Measurements from ENCODE around the gene KCTD16.

Gene KCTD16

GRCh38 chr5:144310621-144311020, 139.9 kb downstream of the KCTD16 start:
- Histone ChIP-seq H3K27ac (no peak overlapping the region), H3K4me3 (ENCODE audit: low read depth, low read length) (no peak overlapping the region), H3K9me3 (ENCODE audit: severe bottlenecking) (no peaks in the 10 kb centered on the region), H3K36me3 (no peaks in the 10 kb centered on the region), H3K27me3 (ENCODE audit: insufficient read depth, low read depth, severe bottlenecking) (no peaks in the 10 kb centered on the region)
- no peak for TF ChIP-seq CTCF (IDR thresholded peaks at IDR 0.05; ENCODE audit: low read depth, low read length)
- no peak for DNase-seq

- Histone ChIP-seq H3K4me3 (ENCODE audit: low read depth, low read length) (no peak overlapping the region), H3K9me3 (ENCODE audit: severe bottlenecking) (no peaks in the 10 kb centered on the region), H3K27me3 (ENCODE audit: insufficient read depth, low read depth, severe bottlenecking) (no peaks in the 10 kb centered on the region), H3K36me3 (no peaks in the 10 kb centered on the region), H3K27ac (no peak overlapping the region)
- DNase-seq, result no peak
- TF ChIP-seq CTCF (IDR thresholded peaks at IDR 0.05; ENCODE audit: low read depth, low read length), result no peak
These were observed 142.6 kb downstream of the KCTD16 start for GRCh38 chr5:144313147-144313726.

- no peak for TF ChIP-seq CTCF (IDR thresholded peaks at IDR 0.05; ENCODE audit: low read depth, low read length)
- H3K4me3 ChIP-seq (ENCODE audit: low read depth, low read length), result no peak overlapping the region
- no peaks in the 10 kb centered on the region for H3K36me3 ChIP-seq
- H3K9me3 ChIP-seq (ENCODE audit: severe bottlenecking), result no peaks in the 10 kb centered on the region
- no peaks in the 10 kb centered on the region for H3K27me3 ChIP-seq (ENCODE audit: insufficient read depth, low read depth, severe bottlenecking)
- DNase-seq, result no peak
- H3K27ac ChIP-seq, result no peak overlapping the region
These were observed 144.4 kb downstream of the KCTD16 start for GRCh38 chr5:144315026-144315425.

- H3K9me3 ChIP-seq (ENCODE audit: severe bottlenecking), result no peaks in the 10 kb centered on the region
- no peak for DNase-seq
- H3K4me3 ChIP-seq (ENCODE audit: low read depth, low read length), result no peak overlapping the region
- H3K27me3 ChIP-seq (ENCODE audit: insufficient read depth, low read depth, severe bottlenecking), result no peaks in the 10 kb centered on the region
- no peaks in the 10 kb centered on the region for H3K36me3 ChIP-seq
- TF ChIP-seq CTCF (IDR thresholded peaks at IDR 0.05; ENCODE audit: low read depth, low read length), result no peak
- no peak overlapping the region for H3K27ac ChIP-seq
These were observed 145.4 kb downstream of the KCTD16 start for GRCh38 chr5:144315994-144316634.

GRCh38 chr5:144318011-144318410, 147.3 kb downstream of the KCTD16 start:
- Histone ChIP-seq H3K27me3 (ENCODE audit: insufficient read depth, low read depth, severe bottlenecking) (no peaks in the 10 kb centered on the region), H3K9me3 (ENCODE audit: severe bottlenecking) (no peaks in the 10 kb centered on the region), H3K36me3 (no peaks in the 10 kb centered on the region), H3K4me3 (ENCODE audit: low read depth, low read length) (no peak overlapping the region), H3K27ac (no peak overlapping the region)
- TF ChIP-seq CTCF (IDR thresholded peaks at IDR 0.05; ENCODE audit: low read depth, low read length), result no peak
- DNase-seq, result no peak

- Histone ChIP-seq H3K4me3 (ENCODE audit: low read depth, low read length) (no peak overlapping the region), H3K27me3 (ENCODE audit: insufficient read depth, low read depth, severe bottlenecking) (no peaks in the 10 kb centered on the region), H3K36me3 (no peaks in the 10 kb centered on the region), H3K27ac (no peak overlapping the region), H3K9me3 (ENCODE audit: severe bottlenecking) (no peaks in the 10 kb centered on the region)
- TF ChIP-seq CTCF (IDR thresholded peaks at IDR 0.05; ENCODE audit: low read depth, low read length), result no peak
- no peak for DNase-seq
These were observed 147.8 kb downstream of the KCTD16 start for GRCh38 chr5:144318460-144318859.
